ENCODE data around the gene DOCK8. TPM values are rescaled to one million over a fixed set of nuclear protein-coding genes. Genes with fewer than 3 reads are reported as not detected.

Gene DOCK8
- total RNA-seq, 2 donors from 2014 or later, result 143 to 174 TPM

- DNase-seq (ENCODE audit: low spot score) (peak; percentile 93), ATAC-seq (peak; percentile 95 to 96)
- Mint-ChIP-seq H3K4me1 (ENCODE audit: low read depth in 2 of 2) (peaks cover 23 to 27% of the 10 kb centered on the region in 2 donors), H3K27ac (peak overlapping the region; percentile 67 to 90), H3K27me3 (no peaks in the 10 kb centered on the region), H3K9me3 (no peaks in the 10 kb centered on the region), H3K36me3 (peaks cover 5% of the 10 kb centered on the region), H3K4me3 (peak overlapping the region; percentile 87)
Measured at GRCh38 chr9:469672-470551, 255.2 kb downstream of the DOCK8 start.

GRCh38 chr9:470552-471194 lies 256.0 kb downstream of the DOCK8 start:
- DNase-seq (ENCODE audit: low spot score), result no peak
- peaks cover 23 to 27% of the 10 kb centered on the region in 2 donors for H3K4me1 Mint-ChIP-seq (ENCODE audit: low read depth in 2 of 2)
- H3K27ac Mint-ChIP-seq, result peak overlapping the region; percentile 67 to 90
- ATAC-seq, result peak in 1 of 2 donors; percentile 7
- peak overlapping the region; percentile 87 for H3K4me3 Mint-ChIP-seq
- H3K9me3 Mint-ChIP-seq, result no peaks in the 10 kb centered on the region
- peaks cover 3% of the 10 kb centered on the region for H3K36me3 Mint-ChIP-seq
- H3K27me3 Mint-ChIP-seq, result no peaks in the 10 kb centered on the region

DNA sequence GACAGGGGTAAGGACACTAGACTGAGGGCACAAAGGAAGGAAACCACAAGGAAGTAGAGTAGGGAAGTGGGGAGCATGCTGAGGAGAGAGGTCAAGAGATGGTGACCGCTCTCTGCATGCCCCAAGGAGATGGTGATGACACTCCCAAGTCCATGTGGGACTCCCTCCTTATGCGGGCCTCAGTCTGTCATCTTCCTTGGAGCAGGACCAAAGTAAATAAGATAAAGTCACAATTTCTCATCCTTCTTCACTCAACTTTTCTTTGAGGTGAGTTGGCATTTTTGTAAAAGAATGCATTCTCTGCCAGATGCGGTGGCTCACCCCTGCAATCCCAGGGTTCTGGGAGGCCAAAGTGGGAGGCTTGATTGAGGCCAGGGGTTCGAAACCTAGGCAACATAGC lies 256.7 kb downstream of the DOCK8 start:
- Mint-ChIP-seq H3K4me3 (peak overlapping the region; percentile 87), H3K4me1 (ENCODE audit: low read depth in 2 of 2) (peaks cover 23 to 27% of the 10 kb centered on the region in 2 donors), H3K36me3 (no peaks in the 10 kb centered on the region), H3K9me3 (no peaks in the 10 kb centered on the region), H3K27ac (peak overlapping the region; percentile 67 to 90), H3K27me3 (no peaks in the 10 kb centered on the region)
- DNase-seq (ENCODE audit: low spot score), result no peak
- ATAC-seq, result no peak

GRCh38 chr9:472479-473075 lies 257.9 kb downstream of the DOCK8 start:
- Mint-ChIP-seq H3K4me1 (ENCODE audit: low read depth in 2 of 2) (peaks cover 23 to 27% of the 10 kb centered on the region in 2 donors), H3K9me3 (no peaks in the 10 kb centered on the region), H3K4me3 (no peak overlapping the region), H3K27ac (no peak overlapping the region), H3K36me3 (no peaks in the 10 kb centered on the region), H3K27me3 (no peaks in the 10 kb centered on the region)
- DNase-seq (ENCODE audit: low spot score) (no peak), ATAC-seq (no peak)

DNA sequence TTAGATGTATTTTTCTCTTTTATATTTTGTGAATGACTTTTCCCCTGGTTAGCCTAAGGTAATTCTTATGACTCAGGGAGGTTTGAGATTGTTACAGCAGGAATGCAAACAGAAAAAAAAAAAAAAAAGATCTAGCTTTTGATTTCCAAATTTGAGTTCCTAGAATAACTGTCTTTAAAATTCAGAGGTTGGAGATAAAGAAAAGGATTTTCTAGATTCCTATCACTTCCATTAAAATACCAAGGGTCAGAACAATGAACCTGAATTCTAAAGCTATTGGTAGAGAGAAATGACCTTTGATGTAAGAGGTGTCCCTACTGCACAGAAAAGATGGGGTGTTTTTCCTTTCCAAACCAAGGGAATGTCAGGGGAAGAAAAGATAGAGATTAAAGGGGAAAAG lies 262.5 kb downstream of the DOCK8 start:
- DNase-seq (ENCODE audit: low spot score), result no peak
- Mint-ChIP-seq H3K9me3 (no peaks in the 10 kb centered on the region), H3K4me1 (ENCODE audit: low read depth in 2 of 2) (no peaks in the 10 kb centered on the region), H3K27ac (no peak overlapping the region), H3K36me3 (no peaks in the 10 kb centered on the region), H3K4me3 (no peak overlapping the region), H3K27me3 (peaks cover 0 to 4% of the 10 kb centered on the region in 2 donors)
- no peak for ATAC-seq

DNA sequence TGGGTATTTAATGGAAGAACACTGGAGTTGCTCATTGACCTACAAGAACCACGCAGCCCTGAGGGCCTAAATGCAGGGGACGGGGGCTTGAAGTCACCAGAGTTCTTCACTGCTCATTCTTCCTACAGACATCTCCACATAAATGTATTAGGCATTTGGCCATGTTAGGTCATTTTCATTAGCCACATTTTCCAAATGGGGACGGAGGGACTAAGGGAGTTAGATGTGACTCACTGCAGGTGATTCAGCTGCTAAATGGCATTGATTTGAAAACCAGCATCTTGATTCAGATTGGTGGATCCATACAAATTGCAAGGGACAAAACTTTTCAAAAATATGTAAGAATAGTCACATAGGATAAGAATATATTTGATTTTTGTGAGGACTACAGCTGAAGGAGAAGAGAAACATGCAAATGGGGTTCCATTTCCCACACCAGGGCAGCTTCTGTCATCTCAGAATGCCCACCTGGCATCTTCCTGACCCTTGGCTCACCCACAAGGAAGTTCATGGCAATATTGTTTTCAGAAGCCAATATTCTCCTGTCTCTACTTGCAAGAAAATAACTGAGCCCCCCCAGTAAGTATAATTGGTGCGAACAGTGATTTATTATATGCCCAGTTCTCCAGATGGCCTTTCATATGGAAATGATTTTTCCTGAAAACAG lies 264.8 kb downstream of the DOCK8 start:
- Mint-ChIP-seq H3K4me3 (no peak overlapping the region), H3K36me3 (no peaks in the 10 kb centered on the region)

DNA sequence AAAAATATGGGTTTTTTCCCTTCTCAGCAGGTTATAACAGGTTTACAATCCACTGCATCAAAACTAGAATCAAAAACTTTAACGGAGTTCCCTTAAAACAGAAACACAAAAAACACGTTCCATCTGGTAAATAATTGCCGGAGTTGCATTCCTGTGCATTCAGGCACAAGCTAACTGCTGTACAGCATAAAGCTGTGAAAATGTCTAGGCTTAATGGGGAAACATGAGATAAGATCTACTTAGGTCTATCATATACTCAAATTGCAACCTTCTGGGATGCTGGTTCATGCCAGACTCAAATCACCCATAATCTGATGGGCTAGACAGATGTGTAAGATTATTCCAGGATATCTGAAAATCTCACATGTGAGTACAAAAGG lies 265.3 kb downstream of the DOCK8 start:
- Mint-ChIP-seq H3K27ac (no peak overlapping the region), H3K4me3 (no peak overlapping the region), H3K4me1 (ENCODE audit: low read depth in 2 of 2) (no peaks in the 10 kb centered on the region), H3K27me3 (peaks cover 0 to 4% of the 10 kb centered on the region in 2 donors), H3K36me3 (no peaks in the 10 kb centered on the region), H3K9me3 (no peaks in the 10 kb centered on the region)
- DNase-seq (ENCODE audit: low spot score) (no peak), ATAC-seq (no peak)

More for the DNA sequence above, 264.8 kb downstream of the DOCK8 start:
- H3K27ac Mint-ChIP-seq, result no peak overlapping the region
- peaks cover 0 to 4% of the 10 kb centered on the region in 2 donors for H3K27me3 Mint-ChIP-seq
- no peaks in the 10 kb centered on the region for H3K9me3 Mint-ChIP-seq
- no peak for DNase-seq (ENCODE audit: low spot score)
- ATAC-seq, result no peak
- no peaks in the 10 kb centered on the region for H3K4me1 Mint-ChIP-seq (ENCODE audit: low read depth in 2 of 2)

- no peak overlapping the region for H3K27ac Mint-ChIP-seq
- no peaks in the 10 kb centered on the region for H3K9me3 Mint-ChIP-seq
- H3K27me3 Mint-ChIP-seq, result peaks cover under 1 to 4% of the 10 kb centered on the region in 2 donors
- DNase-seq (ENCODE audit: low spot score) (no peak), ATAC-seq (no peak)
- H3K4me3 Mint-ChIP-seq, result no peak overlapping the region
- H3K4me1 Mint-ChIP-seq (ENCODE audit: low read depth in 2 of 2), result no peaks in the 10 kb centered on the region
- no peaks in the 10 kb centered on the region for H3K36me3 Mint-ChIP-seq
Measured at GRCh38 chr9:482739-483138, 268.1 kb downstream of the DOCK8 start.

DNA sequence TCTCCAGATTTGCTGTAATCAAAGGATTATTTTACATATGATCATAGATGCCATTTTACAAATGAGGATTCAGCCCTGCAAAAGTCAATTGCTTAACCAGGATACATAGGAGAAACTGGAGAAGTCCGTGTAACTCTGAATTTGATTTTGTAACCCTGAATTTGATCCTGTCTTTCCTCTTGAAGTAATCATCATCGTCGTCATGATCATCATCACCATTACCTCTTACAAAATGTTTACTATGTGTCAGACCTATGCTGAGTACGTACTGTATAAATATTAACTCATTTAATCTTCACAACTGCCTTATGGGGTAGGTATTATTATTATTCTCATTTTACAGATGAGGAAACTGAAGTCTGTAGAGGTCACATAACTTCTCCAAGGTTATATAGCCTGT lies 271.5 kb downstream of the DOCK8 start:
- Mint-ChIP-seq H3K27me3 (peaks cover 4 to 11% of the 10 kb centered on the region in 2 donors), H3K4me1 (ENCODE audit: low read depth in 2 of 2) (peaks cover 0 to 5% of the 10 kb centered on the region in 2 donors), H3K4me3 (no peak overlapping the region), H3K27ac (no peak overlapping the region), H3K36me3 (no peaks in the 10 kb centered on the region), H3K9me3 (no peaks in the 10 kb centered on the region)
- ATAC-seq (no peak), DNase-seq (ENCODE audit: low spot score) (no peak)

- Mint-ChIP-seq H3K36me3 (no peaks in the 10 kb centered on the region), H3K4me1 (ENCODE audit: low read depth in 2 of 2) (peaks cover 0 to 5% of the 10 kb centered on the region in 2 donors), H3K4me3 (no peak overlapping the region), H3K9me3 (no peaks in the 10 kb centered on the region), H3K27me3 (peaks cover 7 to 11% of the 10 kb centered on the region in 2 donors), H3K27ac (no peak overlapping the region)
- no peak for ATAC-seq
- DNase-seq (ENCODE audit: low spot score), result no peak
Measured at GRCh38 chr9:487429-487828, 272.8 kb downstream of the DOCK8 start.

DNA sequence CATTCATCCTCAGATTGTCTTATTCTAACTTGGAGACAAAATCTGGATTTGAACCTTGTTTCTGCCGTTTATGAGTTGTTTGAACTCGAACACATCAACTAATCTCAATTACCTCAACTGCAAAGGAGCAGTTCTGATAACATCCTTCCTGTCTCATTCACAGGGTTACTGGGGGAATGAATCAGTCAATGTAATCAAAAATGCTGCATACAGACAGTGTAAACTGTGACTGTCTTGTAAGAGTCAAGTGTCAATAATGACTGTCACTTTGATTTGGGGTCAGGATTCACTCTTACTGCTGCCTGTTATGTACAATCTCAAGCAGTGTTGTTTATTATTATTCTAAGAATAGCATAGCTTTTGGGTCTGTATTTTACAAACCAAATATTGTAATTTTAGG lies 273.8 kb downstream of the DOCK8 start:
- DNase-seq (ENCODE audit: low spot score) (no peak), ATAC-seq (peak in 1 of 2 donors; percentile 58)
- Mint-ChIP-seq H3K9me3 (no peaks in the 10 kb centered on the region), H3K36me3 (no peaks in the 10 kb centered on the region), H3K4me3 (no peak overlapping the region), H3K4me1 (ENCODE audit: low read depth in 2 of 2) (peaks cover 0 to 5% of the 10 kb centered on the region in 2 donors), H3K27ac (no peak overlapping the region), H3K27me3 (peaks cover 7 to 11% of the 10 kb centered on the region in 2 donors)

- no peaks in the 10 kb centered on the region for H3K36me3 Mint-ChIP-seq
- no peak for DNase-seq (ENCODE audit: low spot score)
- H3K9me3 Mint-ChIP-seq, result no peaks in the 10 kb centered on the region
- ATAC-seq, result no peak
- H3K27me3 Mint-ChIP-seq, result peaks cover 10 to 16% of the 10 kb centered on the region in 2 donors
- no peak overlapping the region for H3K4me3 Mint-ChIP-seq
- H3K4me1 Mint-ChIP-seq (ENCODE audit: low read depth in 2 of 2), result peaks cover 0 to 5% of the 10 kb centered on the region in 2 donors
- H3K27ac Mint-ChIP-seq, result no peak overlapping the region
Measured at GRCh38 chr9:489198-490197, 274.8 kb downstream of the DOCK8 start.
